NOMO-1 treated with dmso at 0.1 percent for 144 hours (cell line): Measurements from ENCODE around the gene RYR3.
"Not testable (repeated sequence)": the region's sequence is repeated elsewhere in the genome, so short reads cannot be mapped to it uniquely, and the experiment has no call there.

Experiments
- DNase-seq: peaks from one replicate; lab custom pipeline; 2025; ENCODE audit not compliant: unreplicated experiment; lab: John Stamatoyannopoulos, UW

The RYR3 gene

DNA sequence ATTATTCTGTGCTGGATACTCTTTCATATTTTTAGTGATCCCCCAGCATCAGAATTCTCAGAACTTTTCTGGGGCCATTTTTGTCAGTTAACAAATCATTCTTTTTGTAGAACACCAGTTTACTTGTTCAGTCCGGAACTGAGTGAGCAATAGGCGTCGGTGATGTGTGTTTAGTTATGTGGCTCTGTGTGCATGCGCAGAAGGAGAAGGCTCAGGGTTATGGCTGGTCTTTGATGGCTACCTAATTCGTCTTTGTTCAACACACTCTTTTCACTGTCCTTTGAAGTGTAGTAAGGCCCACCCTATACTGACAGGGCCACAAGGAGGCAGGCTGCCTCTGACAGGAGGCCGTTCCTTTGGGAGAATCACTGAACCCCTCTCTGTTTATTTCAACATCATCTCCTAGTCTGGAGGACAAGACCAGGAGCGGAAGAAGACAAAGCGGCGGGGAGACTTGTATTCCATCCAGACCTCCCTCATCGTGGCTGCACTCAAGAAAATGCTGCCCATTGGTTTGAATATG lies 499.4 kb downstream of the RYR3 start:
- DNase-seq: no peak

DNA sequence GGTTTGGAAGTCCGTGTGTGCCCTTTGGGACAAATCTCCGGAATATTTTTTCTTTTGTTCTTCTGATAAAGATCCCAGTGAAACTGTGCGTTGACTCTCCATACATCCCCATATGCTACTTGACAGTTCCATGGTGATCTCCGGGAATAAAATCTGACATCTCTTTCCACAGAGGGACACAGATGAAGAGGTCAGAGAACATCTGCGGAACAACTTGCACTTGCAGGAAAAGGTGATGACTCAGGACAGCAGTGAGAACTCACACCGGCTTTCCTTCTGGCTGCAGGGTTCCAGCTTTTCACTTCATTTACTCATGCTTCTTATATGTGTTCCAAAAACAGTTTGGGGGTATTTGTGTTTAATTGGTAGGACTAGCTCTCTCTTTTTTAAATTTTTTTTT lies 500.0 kb downstream of the RYR3 start:
- DNase-seq: no peak

DNA sequence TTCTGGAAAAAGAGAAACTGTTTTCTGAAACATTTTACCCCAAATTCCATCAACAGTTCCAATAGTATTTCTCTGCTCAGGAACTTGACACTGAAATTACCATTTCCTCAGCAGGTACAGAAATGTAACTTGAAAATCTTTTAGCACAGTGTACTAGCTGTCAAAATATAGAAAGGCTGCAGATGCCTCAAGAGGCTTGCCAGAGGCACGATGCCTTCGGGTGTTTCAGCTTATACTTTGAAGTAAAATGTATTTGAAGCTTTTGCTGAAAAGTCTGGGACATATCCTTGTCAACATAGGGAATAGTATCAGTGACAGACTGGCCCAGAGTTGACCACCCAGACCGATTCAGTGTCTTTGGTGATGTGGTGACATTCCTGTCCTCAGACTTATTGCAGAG lies 503.1 kb downstream of the RYR3 start:
- DNase-seq: no peak

DNA sequence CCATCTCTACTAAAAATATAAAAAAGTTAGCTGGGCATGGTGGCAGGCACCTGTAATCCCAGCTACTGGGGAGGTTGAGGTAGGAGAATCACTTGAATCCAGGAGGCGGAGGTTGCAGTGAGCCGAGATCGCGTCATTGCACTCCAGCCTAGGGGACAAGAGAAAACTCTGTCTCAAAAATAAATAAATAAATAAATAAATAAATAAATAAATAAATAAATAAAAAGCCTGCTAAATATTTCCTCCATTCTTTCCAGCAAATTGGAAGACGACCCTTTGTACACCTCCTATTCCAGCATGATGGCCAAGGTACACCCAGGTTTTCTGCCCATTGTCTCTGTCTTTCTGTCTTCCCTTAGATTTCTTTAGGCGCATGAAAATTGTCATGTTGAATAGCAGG lies 508.7 kb downstream of the RYR3 start:
- DNase-seq: not testable (repeated sequence)

DNA sequence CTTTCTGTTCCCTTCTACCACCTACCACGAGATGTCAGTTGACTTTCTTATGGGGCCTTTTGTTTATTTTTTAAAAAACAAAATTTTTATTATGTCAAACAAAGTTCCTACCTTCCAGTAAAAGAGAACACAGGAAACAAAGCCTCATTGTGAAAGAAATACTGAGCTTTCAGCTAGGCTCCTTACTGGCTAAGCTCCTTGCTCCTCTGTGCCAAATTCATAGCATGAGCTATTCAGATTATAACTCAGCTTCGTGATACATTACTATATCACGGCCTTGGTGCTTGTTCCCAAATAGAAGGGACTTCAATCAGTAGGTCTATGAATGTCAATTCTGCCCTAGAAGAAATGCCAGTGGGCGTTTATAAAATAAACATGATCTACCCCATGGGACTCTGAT lies 511.7 kb downstream of the RYR3 start:
- no peak for DNase-seq

DNA sequence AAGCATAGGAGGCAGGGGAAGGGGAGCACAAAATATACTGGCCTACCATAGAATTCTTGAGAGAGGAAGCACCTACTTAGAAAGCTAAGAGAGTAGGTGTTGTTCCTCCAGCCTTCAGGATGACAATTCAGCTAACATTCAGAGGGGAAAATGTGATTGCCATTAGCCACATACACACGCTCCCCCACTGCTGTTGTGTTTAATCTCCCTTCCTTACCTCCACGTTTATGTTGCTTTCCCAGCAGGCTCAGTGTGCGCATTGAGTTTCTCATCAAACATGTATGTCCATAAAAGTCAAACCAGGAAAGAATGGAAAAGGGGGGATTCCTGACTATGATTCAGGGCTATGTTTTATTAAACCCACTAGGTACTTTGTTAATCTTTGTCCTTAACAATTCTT lies 512.4 kb downstream of the RYR3 start:
- no peak for DNase-seq

DNA sequence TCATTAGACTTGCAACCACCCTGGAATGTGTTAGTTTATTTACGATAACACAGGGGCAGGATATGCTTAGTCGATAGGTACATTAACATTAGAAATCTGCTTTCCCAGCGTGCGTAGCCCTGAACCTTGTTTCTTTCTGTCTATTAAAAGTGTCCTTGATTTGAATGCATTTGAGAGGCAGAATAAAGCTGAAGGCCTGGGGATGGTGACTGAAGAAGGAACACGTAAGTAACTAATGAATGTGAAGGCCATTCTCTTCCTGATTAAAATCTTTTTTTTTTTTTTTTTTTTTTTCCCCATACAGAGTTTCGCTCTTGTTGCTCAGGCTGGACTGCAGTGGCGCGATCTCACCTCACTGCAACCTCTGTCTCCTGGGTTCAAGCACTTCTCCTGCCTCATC lies 514.7 kb downstream of the RYR3 start:
- DNase-seq: no peak

DNA sequence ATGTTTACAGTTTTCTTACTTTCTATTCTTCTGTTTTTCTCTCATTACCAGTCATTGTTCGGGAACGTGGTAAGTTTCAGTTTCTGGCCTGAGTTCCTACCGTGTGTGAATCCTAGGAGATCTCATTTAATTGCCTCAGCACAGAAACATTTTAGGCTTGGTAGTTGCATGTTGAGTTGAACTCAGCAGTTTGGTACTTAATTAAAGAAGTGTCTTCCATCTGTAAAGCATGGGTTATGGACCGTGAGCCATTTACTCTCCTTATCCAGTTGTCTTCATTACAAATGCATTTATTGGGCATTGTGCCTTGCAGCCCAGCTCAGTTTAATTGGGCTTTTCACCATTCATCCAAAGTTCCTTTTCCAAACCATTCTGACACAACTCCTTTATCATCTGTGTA lies 515.4 kb downstream of the RYR3 start:
- DNase-seq: no peak

DNA sequence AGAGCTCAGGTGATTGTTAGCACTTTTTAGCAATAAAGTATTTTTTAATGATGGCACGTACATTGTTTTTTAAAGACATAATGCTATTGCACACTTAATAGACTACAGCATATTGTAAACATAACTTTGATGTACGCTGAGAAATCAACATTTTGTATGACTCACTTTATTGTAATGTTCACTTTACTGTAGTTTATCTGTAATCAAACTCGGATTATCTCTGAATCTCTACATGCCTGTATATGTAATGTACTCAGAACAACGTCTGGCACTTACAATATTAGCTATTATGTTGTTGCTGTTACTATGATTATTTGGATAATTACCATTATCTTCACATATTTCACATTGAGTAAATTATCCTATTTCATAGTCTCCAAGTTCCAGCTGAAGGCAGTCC lies 519.6 kb downstream of the RYR3 start:
- no peak for DNase-seq

DNA sequence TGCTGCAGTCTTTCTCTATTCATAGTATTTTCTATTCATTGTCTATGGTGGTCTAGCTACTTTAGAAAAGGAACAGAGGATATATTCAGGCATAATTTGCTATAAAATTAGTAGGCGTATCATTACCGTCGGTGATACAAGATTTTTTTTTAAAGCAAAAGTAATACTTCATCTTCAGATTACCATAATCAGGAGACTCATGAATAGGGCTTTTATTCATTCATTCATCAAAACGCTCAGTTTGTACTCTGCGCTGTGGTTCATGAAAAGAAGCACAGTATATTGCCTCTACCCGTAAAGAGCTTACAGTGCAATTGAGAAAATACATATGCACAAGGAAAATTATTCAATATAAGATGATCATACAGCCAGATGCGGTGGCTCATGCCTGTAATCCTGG lies 520.9 kb downstream of the RYR3 start:
- no peak for DNase-seq

DNA sequence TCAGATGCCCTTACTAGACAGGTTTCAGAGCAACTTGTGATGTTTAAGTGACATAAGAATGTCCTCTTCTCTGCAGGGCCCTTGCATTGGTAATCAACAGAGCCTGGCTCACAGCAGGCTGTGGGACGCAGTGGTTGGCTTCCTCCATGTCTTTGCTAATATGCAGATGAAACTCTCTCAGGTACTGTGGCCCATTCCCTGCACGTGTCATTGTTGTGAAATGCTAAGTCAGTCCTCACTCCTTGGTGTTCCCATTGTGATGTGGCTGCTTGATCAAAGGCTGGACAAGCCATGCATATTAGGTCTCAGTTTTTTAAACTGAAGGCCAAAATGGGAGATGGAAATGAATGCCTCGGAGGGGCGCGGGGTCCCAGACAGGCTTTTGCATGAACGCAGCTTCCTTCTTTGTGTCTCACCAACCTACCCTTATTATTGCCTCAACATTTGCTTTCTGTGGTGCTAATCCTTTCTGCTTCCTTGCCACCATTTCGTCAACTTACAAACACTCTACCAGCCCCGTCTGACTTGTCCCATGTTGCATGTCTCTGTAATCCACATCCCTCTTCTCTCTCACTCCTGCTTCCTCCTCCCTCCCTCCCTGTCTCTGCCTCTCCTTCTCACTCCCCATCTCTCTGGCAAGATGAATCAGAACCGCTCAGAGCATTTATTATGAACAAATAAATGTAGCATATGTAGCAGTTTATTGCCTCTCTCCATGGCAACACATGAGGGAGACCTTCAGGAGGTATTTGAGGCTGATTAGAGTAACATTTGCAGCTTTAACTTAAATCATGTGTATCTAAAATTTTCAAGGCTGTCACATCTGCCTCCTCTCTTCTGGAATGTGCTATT lies 524.4 kb downstream of the RYR3 start:
- DNase-seq: no peak

DNA sequence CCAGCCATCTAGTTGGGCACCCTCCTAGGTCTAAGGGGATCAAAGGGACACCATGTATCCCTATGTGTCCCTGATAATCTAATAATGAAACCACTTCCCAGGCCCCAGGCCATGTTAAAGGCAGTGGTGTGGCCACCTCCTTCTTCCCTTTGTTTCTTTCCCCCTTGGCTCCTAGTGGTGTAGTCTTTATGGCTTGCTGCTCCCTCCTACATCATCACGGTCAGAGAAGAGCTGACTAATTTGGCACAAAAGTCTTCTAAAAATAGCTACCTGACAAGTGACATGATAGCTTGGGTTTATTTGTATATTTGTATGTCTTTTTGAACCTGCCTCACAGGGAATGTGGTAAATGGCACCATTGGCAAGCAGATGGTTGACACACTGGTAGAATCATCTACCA lies 526.5 kb downstream of the RYR3 start:
- DNase-seq: no peak

DNA sequence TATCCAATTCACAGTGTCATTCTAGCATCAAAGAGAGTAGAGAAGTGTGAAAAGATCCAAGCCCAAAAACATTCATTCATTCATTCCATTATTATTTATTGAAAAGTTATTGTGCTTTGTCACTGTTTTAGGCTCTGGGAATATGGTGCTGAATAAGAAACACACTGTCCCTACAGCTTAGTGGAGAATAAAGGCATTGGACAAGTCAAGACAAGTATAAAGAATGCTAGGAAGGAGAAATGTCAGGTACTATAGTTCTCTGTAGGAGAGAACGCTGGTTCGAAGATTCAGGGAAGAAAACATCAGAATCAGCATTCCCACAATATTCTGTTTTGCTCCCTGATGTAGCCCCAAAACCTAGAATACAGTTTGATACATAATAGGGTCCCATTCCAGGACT lies 528.8 kb downstream of the RYR3 start:
- no peak for DNase-seq

DNA sequence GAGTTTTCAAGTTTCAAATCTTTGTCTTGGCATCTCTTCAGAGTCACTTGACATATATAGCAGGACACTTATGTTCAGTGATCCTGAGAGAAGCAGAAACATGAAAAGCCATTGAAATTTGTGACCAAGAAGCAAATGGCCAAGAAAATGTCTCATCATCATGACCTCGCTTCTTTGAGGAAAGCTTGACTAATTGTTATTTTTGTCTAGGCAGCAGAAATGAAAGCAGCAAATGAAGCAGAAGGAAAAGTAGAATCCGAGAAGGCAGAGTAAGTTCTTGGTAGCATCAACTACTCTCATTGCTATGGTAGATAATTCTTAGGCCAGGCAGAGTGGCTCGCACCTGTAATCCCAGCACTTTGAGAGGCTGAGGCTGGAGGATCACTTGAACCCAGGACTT lies 529.8 kb downstream of the RYR3 start:
- no peak for DNase-seq

DNA sequence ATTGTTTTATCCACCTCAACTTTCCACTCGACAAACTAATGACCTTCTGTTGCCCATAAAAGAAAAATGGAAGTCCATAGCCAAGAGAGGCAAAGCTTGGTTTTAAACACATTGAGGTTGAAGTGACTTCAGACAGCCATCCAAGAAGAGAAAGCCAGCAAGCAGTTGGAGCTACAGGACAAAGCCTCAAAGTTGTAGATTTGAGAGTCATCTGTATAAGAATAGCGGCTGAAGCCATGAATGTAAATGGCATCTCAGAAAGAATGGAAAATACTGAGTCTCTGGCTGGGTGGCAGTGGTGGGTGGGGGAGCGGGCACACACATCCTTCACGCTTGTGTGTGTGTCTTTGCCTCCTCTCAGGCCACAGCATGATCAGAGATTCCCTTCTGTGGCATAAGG lies 533.4 kb downstream of the RYR3 start:
- no peak for DNase-seq

DNA sequence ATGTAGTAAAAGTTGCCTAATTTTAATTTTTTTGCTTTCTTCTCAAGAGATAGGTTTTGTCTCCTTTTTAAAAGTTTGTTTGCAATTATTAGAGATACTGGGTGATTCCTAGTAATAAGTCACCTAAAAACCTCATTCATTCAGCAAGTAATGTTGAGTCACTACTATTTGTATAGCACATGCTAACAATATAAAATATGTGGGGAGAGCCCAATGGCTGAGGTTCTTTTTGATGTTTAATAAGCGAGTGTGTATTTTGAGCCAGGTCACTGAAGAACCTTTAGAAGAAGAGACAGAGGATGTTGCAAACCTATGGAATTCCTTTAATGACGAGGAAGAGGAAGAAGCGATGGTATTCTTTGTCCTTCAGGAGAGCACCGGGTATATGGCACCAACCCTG lies 533.8 kb downstream of the RYR3 start:
- DNase-seq: no peak

DNA sequence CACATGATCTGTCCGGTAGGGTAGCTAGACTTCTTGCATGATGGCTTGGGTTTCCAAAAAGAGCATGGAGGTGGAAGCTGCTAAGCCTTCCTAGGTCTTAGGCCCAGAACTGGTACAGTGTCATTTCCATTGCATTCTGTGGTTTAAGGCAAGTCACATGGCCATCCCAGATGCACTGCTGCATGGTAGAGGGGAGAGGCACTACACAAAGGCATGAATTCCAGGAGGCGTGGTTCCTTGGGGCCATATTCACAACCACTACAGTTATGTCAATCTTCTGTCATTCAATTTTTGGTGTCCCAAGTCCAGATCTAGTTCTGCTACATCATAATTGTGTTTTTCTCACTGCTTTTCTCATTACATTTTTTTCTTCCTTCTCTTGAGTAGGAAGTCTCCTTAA lies 535.4 kb downstream of the RYR3 start:
- no peak for DNase-seq

DNA sequence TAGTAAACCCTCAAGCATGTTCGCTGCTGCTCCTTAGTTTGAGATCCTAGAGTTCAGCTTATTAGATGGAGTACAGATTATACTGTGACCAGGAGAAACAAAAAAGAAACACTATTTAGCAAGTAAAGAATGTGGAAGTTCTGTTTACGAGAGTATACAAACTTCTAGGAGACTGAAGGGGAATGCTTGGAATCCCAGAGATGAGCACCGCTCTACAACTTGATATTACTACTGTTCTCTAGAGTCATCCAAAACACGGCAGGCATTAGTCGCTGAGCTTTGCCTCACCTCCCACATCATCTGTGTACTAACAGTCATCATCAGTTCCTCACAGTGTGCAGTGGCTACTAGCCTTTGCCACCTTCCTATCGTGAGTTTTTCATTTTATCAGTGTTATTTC lies 536.1 kb downstream of the RYR3 start:
- DNase-seq: no peak

DNA sequence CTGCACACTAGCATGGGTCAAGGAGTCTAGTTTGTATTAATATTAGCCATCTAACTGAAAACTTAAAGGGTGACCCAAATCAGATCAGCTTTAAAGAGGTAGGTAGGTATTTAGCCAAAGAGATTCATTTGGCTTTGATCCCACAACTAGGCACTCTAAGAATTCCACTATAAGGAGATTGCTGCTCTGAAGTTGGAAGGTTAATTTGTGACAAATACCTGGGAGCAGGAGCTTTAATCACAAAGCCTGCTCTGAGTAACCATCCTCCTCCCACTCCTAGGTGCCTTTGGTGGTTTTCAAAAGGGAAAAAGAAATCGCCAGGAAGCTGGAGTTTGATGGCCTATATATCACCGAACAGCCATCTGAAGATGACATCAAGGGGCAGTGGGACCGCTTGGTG lies 537.2 kb downstream of the RYR3 start:
- DNase-seq: no peak

DNA sequence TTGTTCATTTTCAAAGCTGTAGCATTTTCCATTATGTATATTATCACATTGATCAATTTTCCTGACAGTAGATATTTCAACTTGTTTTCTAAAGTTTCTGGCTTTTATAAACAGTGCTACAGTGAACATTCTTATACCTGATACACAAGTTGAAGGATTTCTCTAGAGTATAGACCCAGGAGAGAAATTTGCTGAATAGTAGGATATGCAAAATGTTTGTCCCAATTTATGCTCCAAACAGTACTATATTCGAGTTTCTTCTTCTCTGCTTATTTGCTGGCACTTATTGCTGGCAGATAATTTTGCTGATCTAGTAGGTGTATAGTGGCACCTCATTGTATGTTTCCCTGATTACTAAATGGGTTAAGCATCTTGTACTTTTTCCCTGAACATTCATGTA lies 540.3 kb downstream of the RYR3 start:
- DNase-seq: no peak

DNA sequence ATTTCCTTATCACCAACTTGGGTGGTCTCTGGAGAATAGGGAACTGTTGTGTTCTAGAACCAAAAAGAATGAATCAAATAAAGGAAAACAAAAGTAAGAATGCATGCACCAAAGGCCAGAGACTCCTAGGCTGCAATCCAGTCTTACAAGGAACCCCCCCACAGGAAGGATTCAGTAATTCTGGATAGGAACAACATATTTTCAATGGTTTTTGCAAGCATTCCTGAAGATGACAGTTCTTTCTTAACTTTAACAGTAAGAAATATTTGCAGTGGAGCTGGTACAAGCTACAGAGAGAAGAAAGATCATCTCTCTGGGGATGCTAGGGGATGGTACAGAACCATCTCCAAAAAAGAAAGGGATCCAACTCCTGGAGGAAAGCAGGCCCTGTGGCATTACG lies 541.3 kb downstream of the RYR3 start:
- no peak for DNase-seq

DNA sequence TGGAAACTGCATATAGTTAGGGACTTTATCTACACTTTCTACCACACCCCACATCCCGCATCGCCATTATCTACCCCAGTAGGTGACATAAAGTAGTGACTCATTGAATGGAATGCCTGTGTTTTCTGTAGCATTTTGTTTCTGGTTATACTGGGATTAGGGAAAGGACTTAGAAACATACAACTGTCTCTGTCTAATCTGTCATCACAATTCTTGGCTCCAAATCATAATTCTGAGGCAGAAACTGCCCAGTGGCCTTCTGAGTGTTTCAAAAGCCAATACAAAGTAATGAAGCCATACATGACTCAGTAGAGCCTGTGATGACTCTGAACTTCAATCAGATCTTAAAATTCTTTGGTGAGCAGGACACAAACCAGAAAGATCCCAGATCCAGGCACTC lies 541.8 kb downstream of the RYR3 start:
- DNase-seq: no peak

DNA sequence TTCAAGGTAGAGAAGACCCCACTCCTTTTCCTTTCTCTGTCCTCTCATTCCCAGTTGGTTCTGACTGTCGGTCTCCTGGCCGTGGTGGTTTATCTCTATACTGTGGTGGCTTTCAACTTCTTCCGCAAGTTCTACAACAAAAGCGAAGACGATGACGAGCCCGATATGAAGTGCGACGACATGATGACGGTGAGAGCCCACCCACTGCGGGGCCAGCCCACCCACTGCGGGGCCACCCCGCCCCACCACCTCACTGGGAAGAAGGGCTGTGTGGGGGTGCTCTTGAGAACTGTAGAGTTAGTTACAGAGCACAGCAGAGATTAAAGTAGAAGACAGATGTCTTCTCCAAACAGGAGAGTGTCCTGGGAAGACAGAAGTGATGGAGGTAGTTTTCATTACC lies 547.0 kb downstream of the RYR3 start:
- DNase-seq: no peak
